Measurements from ENCODE around the gene ABCA4.

Gene ABCA4

GRCh38 chr1:94143173-94143808, 22.3 kb upstream of the ABCA4 start:
- no peak for TF ChIP-seq SIN3A (IDR thresholded peaks at IDR 0.05; ENCODE audit: borderline replicate concordance, insufficient read depth, low read length)
- no peak for TF ChIP-seq TAF1 (IDR thresholded peaks at IDR 0.05; ENCODE audit: borderline replicate concordance, insufficient read depth, low read length)
- TF ChIP-seq FOXP2 (optimal IDR thresholded peaks at IDR 0.05; ENCODE audit: borderline replicate concordance, extremely low read depth, extremely low read length, insufficient read depth), result no peak
- TF ChIP-seq REST (IDR thresholded peaks at IDR 0.05; ENCODE audit: insufficient read depth in 1 of 2, low read depth in 2 of 2, low read length in 2 of 2), result no peak
- TF ChIP-seq POLR2AphosphoS5 (IDR thresholded peaks at IDR 0.05; ENCODE audit: low read depth, low read length), result no peak

GRCh38 chr1:94142583-94142982, 21.6 kb upstream of the ABCA4 start:
- TF ChIP-seq SIN3A (IDR thresholded peaks at IDR 0.05; ENCODE audit: borderline replicate concordance, insufficient read depth, low read length) (no peak), TAF1 (IDR thresholded peaks at IDR 0.05; ENCODE audit: borderline replicate concordance, insufficient read depth, low read length) (no peak), REST (IDR thresholded peaks at IDR 0.05; ENCODE audit: insufficient read depth in 1 of 2, low read depth in 2 of 2, low read length in 2 of 2) (no peak), POLR2AphosphoS5 (IDR thresholded peaks at IDR 0.05; ENCODE audit: low read depth, low read length) (no peak), FOXP2 (optimal IDR thresholded peaks at IDR 0.05; ENCODE audit: borderline replicate concordance, extremely low read depth, extremely low read length, insufficient read depth) (no peak)

- TF ChIP-seq FOXP2 (optimal IDR thresholded peaks at IDR 0.05; ENCODE audit: borderline replicate concordance, extremely low read depth, extremely low read length, insufficient read depth) (no peak), POLR2AphosphoS5 (IDR thresholded peaks at IDR 0.05; ENCODE audit: low read depth, low read length) (no peak), REST (IDR thresholded peaks at IDR 0.05; ENCODE audit: insufficient read depth in 1 of 2, low read depth in 2 of 2, low read length in 2 of 2) (no peak), SIN3A (IDR thresholded peaks at IDR 0.05; ENCODE audit: borderline replicate concordance, insufficient read depth, low read length) (no peak), TAF1 (IDR thresholded peaks at IDR 0.05; ENCODE audit: borderline replicate concordance, insufficient read depth, low read length) (no peak)
These were observed 21.1 kb upstream of the ABCA4 start for GRCh38 chr1:94142022-94142421.

- no peak for TF ChIP-seq SIN3A (IDR thresholded peaks at IDR 0.05; ENCODE audit: borderline replicate concordance, insufficient read depth, low read length)
These were observed 11.2 kb upstream of the ABCA4 start for GRCh38 chr1:94132111-94132510.

- TF ChIP-seq POLR2AphosphoS5 (IDR thresholded peaks at IDR 0.05; ENCODE audit: low read depth, low read length), result no peak
These were observed 10.1 kb upstream of the ABCA4 start for GRCh38 chr1:94130851-94131595.

GRCh38 chr1:94126651-94127050, 5.7 kb upstream of the ABCA4 start:
- no peak for TF ChIP-seq TAF1 (IDR thresholded peaks at IDR 0.05; ENCODE audit: borderline replicate concordance, insufficient read depth, low read length)
- TF ChIP-seq POLR2AphosphoS5 (IDR thresholded peaks at IDR 0.05; ENCODE audit: low read depth, low read length), result no peak
- TF ChIP-seq FOXP2 (optimal IDR thresholded peaks at IDR 0.05; ENCODE audit: borderline replicate concordance, extremely low read depth, extremely low read length, insufficient read depth), result no peak
- TF ChIP-seq SIN3A (IDR thresholded peaks at IDR 0.05; ENCODE audit: borderline replicate concordance, insufficient read depth, low read length), result no peak
- TF ChIP-seq REST (IDR thresholded peaks at IDR 0.05; ENCODE audit: insufficient read depth in 1 of 2, low read depth in 2 of 2, low read length in 2 of 2), result no peak

All from PFSK-1 (cell line).